Smooth muscle cell (in vitro differentiated cells): ENCODE data around the gene DTNB. TPM values are rescaled to one million over a fixed set of nuclear protein-coding genes. Genes with fewer than 3 reads are reported as not detected.
"Not testable (repeated sequence)": the region's sequence is repeated elsewhere in the genome, so short reads cannot be mapped to it uniquely, and the experiment has no call there.

Source experiments
- DNase-seq: peaks from one replicate; lab custom pipeline; 2025; ENCODE audit not compliant: unreplicated experiment; lab: John Stamatoyannopoulos, UW
- H2AFZ ChIP-seq: fragments of 200-600 bp; sonication (generic); 2 replicates; pipeline ENCODE4 v1.6.0; 2016; ENCODE audit warnings: antibody characterized with exemption, low read depth, mild to moderate bottlenecking
- H3F3A ChIP-seq: fragments of 200-600 bp; sonication (generic); 2 replicates; pipeline ENCODE4 v1.6.0; 2017; ENCODE audit warnings: antibody characterized with exemption, low read depth
- H3K27ac ChIP-seq: fragments of 200-600 bp; sonication (generic); 2 replicates; pipeline ENCODE4 v1.5.1; 2016; ENCODE audit warnings: low read depth, mild to moderate bottlenecking
- H3K27me3 ChIP-seq: fragments of 200-600 bp; sonication (generic); 2 replicates; pipeline ENCODE4 v1.6.1; 2016; ENCODE audit warnings: low read depth, mild to moderate bottlenecking
- H3K36me3 ChIP-seq: fragments of 200-600 bp; sonication (generic); 2 replicates; pipeline ENCODE4 v1.5.1; 2016; ENCODE audit warnings: low read depth
- H3K4me1 ChIP-seq: fragments of 200-600 bp; sonication (generic); 2 replicates; pipeline ENCODE4 v1.5.1; 2016; ENCODE audit warnings: low read depth
- H3K4me2 ChIP-seq: fragments of 200-600 bp; sonication (generic); 2 replicates; pipeline ENCODE4 v1.6.0; 2016; ENCODE audit warnings: mild to moderate bottlenecking
- H3K4me3 ChIP-seq: fragments of 200-600 bp; sonication (generic); 2 replicates; pipeline ENCODE4 v1.5.1; 2016; ENCODE audit warnings: mild to moderate bottlenecking
- H3K79me2 ChIP-seq: fragments of 200-600 bp; sonication (generic); 2 replicates; pipeline ENCODE4 v1.6.0; 2016; ENCODE audit warnings: low read depth, mild to moderate bottlenecking
- H3K9ac ChIP-seq: fragments of 200-600 bp; sonication (generic); 2 replicates; pipeline ENCODE4 v1.6.0; 2016; ENCODE audit warnings: low read depth
- H3K9me3 ChIP-seq: fragments of 200-600 bp; sonication (generic); replicated peaks from 2 replicates; pipeline ENCODE4 v1.5.1; 2016; ENCODE audit warnings: low read depth
- H4K20me1 ChIP-seq: fragments of 200-600 bp; sonication (generic); 2 replicates; pipeline ENCODE4 v1.6.0; 2016; ENCODE audit warnings: low read depth
- WGBS: methylation state at CpG from one replicate; pipeline ENCODE4 v1.1.7; 2016; ENCODE audit warnings: low lambda C conversion rate; 5-methylcytosine and 5-hydroxymethylcytosine counted together
- polyA plus RNA-seq: library from polyadenylated mRNA; unstranded; fragments of >200 nt; fragmentation: Nextera tagmentation; extraction: Ambion mirVana; gene quantifications from 2 replicates; pipeline ENCODE4 v1.2.1, GENCODE V29; 2016
- total RNA-seq: library from RNA; depleted of rRNA; stranded (reverse); fragments of >200 nt; gene quantifications from 2 replicates; pipeline ENCODE4 v1.2.3, GENCODE V29; 2014
- TF ChIP-seq, protein P1 (sequence below): fragments of 200-600 bp; sonication (generic); IDR thresholded peaks from 2 replicates; pipeline ENCODE4 v1.5.1; 2017; ENCODE audit warnings: borderline replicate concordance, mild to moderate bottlenecking, antibody characterized with exemption; ENCODE audit not compliant: insufficient read depth, poor library complexity, severe bottlenecking

The DTNB gene
- total and polyA plus RNA-seq, 2 experiments from 2014 or later = 4.9 to 5.4 TPM

DNA sequence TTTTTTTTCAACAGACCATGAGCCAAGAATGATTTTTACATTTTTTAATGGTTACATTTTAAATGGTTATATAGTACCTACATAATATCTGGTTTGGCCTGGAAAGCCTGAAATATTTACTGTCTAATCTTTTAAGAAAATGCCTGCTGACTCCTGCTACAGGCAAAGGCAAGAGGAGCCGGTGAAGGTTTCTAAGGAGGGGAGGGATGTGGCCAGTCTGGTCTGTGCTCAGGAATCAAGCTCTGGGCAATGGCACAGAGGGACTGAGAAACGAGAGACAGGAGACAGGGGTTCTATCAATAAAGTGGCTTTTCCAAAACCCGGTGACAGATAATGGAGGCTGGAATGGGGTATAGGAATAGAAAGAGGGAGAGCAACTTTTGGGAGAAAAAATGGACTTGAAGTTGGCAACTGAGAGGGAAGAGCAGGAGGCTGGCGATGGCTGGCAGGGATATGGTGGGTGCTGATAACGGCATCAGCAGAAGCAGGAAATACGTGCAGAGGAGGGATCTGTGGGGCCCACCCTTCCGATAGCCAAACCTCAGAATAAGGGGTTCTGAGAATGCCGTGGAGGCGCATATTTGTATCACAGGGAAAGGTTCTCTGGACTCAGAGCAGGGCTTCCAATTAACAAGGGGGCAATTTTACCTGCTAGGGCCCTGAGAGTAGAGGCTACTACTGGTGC is 267.6 kb downstream of the DTNB start:
- 94% methylated on average over 9 of the region's 9 CpGs for WGBS
- no peak for DNase-seq
- Histone ChIP-seq H3F3A (no peaks in the 10 kb centered on the region), H3K36me3 (no peaks in the 10 kb centered on the region), H3K4me3 (no peak overlapping the region), H3K9ac (no peak overlapping the region), H3K4me2 (no peak overlapping the region), H3K9me3 (no peaks in the 10 kb centered on the region), H3K27me3 (no peaks in the 10 kb centered on the region), H3K79me2 (no peaks in the 10 kb centered on the region), H2AFZ (no peak overlapping the region), H3K4me1 (no peaks in the 10 kb centered on the region), H3K27ac (no peak overlapping the region), H4K20me1 (no peaks in the 10 kb centered on the region)
- TF ChIP-seq, protein P1, sequence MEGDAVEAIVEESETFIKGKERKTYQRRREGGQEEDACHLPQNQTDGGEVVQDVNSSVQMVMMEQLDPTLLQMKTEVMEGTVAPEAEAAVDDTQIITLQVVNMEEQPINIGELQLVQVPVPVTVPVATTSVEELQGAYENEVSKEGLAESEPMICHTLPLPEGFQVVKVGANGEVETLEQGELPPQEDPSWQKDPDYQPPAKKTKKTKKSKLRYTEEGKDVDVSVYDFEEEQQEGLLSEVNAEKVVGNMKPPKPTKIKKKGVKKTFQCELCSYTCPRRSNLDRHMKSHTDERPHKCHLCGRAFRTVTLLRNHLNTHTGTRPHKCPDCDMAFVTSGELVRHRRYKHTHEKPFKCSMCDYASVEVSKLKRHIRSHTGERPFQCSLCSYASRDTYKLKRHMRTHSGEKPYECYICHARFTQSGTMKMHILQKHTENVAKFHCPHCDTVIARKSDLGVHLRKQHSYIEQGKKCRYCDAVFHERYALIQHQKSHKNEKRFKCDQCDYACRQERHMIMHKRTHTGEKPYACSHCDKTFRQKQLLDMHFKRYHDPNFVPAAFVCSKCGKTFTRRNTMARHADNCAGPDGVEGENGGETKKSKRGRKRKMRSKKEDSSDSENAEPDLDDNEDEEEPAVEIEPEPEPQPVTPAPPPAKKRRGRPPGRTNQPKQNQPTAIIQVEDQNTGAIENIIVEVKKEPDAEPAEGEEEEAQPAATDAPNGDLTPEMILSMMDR = no peak

- not testable (repeated sequence) for H4K20me1 ChIP-seq, H3K4me2 ChIP-seq, H3K27me3 ChIP-seq, H3K9me3 ChIP-seq, H3K36me3 ChIP-seq, H3K9ac ChIP-seq, H3F3A ChIP-seq, H3K4me1 ChIP-seq, DNase-seq, H3K4me3 ChIP-seq, H2AFZ ChIP-seq, H3K79me2 ChIP-seq, H3K27ac ChIP-seq
- 91% methylated on average over 13 of the region's 13 CpGs for WGBS
Measured at GRCh38 chr2:25403120-25403760, 270.1 kb downstream of the DTNB start.

- no peaks in the 10 kb centered on the region for H3K4me1 ChIP-seq
- TF ChIP-seq, protein P1 = no peak
Measured at GRCh38 chr2:25402477-25402876, 270.9 kb downstream of the DTNB start.

DNA sequence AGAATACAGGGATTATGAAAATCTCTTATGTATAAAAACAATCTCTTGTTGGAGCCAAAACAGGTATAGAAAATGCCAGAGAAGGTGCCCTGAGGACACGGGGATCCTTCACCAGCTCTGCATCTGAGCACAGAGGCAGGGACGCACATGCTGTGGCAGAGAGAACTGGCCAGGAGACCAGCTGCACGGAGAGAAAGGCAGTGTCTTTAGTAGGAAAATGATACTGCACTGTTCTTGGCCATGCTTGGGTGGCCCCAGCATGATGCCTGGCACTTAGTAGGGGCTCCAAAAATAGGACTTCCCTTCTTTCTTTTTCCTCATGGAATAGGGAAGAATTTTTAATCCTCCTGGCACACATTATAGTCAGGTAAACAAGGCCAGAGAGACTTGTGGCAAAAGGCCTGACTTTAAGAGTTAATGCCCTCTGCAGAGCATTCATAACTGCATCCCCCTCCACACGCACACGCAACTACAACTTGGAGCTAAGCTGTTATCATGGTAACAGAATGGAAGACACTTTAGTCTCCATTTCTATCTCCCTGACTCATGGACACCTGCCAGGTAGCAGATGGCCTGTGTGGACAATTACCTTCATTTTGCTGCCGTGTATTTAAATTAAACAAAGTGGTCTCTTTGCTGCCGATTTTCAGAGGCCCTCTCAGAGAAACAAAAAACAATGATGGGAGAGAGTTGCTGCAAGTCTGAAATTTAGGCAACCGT is 271.9 kb downstream of the DTNB start:
- H3K4me3 ChIP-seq = no peak overlapping the region
- no peak overlapping the region for H3K27ac ChIP-seq
- no peaks in the 10 kb centered on the region for H4K20me1 ChIP-seq
- H3K4me2 ChIP-seq = no peak overlapping the region
- H3K79me2 ChIP-seq = no peaks in the 10 kb centered on the region
- H3K4me1 ChIP-seq = no peaks in the 10 kb centered on the region
- H3K9ac ChIP-seq = no peak overlapping the region
- no peak overlapping the region for H2AFZ ChIP-seq
- no peaks in the 10 kb centered on the region for H3F3A ChIP-seq
- DNase-seq = no peak
- TF ChIP-seq, protein P1 = no peak
- H3K27me3 ChIP-seq = no peaks in the 10 kb centered on the region
- H3K9me3 ChIP-seq = no peaks in the 10 kb centered on the region
- 94% methylated on average over 8 of the region's 8 CpGs for WGBS
- no peaks in the 10 kb centered on the region for H3K36me3 ChIP-seq

More at GRCh38 chr2:25402477-25402876, 270.9 kb downstream of the DTNB start:
- Histone ChIP-seq H4K20me1 (no peaks in the 10 kb centered on the region), H3K9me3 (no peaks in the 10 kb centered on the region), H3K79me2 (no peaks in the 10 kb centered on the region), H3K36me3 (no peaks in the 10 kb centered on the region), H3K9ac (no peak overlapping the region), H2AFZ (no peak overlapping the region), H3K4me2 (no peak overlapping the region), H3K27ac (no peak overlapping the region), H3F3A (no peaks in the 10 kb centered on the region), H3K4me3 (no peak overlapping the region), H3K27me3 (no peaks in the 10 kb centered on the region)
- 94% methylated on average over 3 of the region's 3 CpGs for WGBS
- no peak for DNase-seq
